ENCODE data around the gene CLCNKA. TPM values are rescaled to one million over a fixed set of nuclear protein-coding genes. Genes with fewer than 3 reads are reported as not detected.

CLCNKA gene
- total RNA-seq: under 0.01 and 0.17 TPM in 2 replicates

GRCh38 chr1:16021681-16022080 is at the start of gene CLCNKA:
CLCNKA (plus strand) TSS chr1:16022036; CDS start chr1:16022620, 584 bp downstream.

GRCh38 chr1:15975805-15976680 is 45.8 kb upstream of the CLCNKA start, which contains the start of gene ZBTB17:
ZBTB17 (minus strand) TSS chr1:15976101; CDS start chr1:15948495, 27,606 bp downstream.

DNA sequence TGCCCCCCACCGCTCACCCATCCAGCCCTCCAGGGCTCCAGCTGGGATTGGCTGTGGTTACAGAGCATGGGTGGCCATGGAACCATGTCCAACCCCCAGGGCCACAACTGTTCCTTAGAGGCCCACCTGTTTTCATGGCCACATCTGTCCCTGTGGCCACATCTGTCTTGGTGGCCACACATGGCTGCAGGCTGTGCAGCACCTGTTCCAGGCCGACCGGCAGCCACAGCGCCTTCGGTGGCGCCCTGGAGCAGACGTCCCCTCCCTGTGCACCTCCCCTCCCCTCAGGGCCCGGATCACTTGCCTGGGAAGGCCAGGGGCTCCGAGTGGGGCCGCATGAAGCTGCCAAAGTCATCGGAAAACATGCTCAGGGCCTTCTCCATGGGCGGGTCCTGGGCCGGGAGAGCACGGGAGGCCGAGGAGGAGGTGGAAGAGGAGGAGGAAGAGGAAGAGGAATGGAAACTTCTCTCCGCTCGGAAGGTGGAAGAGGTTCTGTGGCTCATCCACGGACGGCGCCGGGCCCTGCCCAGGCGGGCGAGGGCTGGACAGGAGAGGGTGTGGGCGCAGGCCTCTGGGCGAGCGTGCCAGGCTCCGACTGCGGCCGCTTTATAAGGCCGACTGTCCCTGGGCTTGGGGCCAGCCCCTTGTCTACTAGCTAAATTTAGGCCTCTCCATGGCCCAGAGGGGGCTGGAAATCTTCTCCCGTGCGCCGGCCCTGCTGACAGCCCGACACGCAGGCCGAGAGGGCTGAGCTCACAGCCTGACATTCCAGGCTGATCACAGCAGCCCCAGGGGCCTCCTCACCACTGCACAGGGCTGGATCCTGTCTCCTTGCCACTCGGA is 4.2 kb upstream of the CLCNKA start, which contains the start of gene HSPB7:
Gene HSPB7 (minus strand): TSS at position 583 of the 843 bp plus-strand sequence. CDS start 80 bp downstream, at position 503.

GRCh38 chr1:16043521-16043920 is 21.7 kb downstream of the CLCNKA start, which contains the start of gene CLCNKB:
CLCNKB (plus strand) TSS chr1:16043782; CDS start chr1:16044493, 711 bp downstream.

DNA sequence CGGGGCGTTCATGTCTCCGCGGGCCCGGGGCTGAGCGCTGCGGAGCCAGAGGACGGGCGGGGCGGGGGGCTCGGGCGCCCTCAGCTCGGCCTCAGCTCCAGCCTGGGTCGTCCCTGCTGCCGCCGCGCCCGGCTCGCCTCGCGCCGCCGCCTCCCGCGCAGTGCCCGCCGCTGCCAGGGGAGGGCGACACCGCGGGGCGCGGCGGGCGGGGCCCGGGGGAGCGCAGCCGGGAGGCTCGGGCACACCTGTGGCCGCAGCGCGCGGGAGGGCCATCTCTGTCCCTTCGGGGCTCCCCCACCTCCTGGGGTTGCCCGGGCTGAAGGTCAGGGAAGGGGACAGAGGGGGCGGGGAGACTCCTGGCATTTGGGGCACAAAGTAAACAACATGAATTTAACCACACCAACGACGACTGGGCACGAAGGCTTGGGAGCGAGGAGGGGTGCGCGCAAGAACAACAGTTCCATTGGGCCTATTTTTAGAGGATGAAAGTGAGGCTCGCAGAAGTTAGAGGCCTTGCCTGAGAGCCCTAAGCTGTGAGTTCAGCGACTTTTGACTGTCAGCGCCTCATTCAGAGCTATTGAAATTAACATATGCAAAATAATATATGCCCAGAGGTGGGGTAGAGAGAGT is 51.8 kb downstream of the CLCNKA start, which contains the start of gene FAM131C:
Gene FAM131C (minus strand): TSS at position 162 of the 630 bp plus-strand sequence. CDS start 209 bp downstream, outside the sequence.

Other genes starting within 250 kb of the CLCNKA start
- gene UQCRHL, start 214.4 kb upstream of the CLCNKA start, total RNA-seq: 1.2 and 2.0 TPM in 2 replicates
- gene SPEN, start 174.3 kb upstream of the CLCNKA start, total RNA-seq: 13.4 and 19.9 TPM in 2 replicates
- 32.9 and 48.5 TPM in 2 replicates for gene ZBTB17, start 45.9 kb upstream of the CLCNKA start, total RNA-seq
- not detected in 2 replicates for gene SRARP, start 17.8 kb upstream of the CLCNKA start, total RNA-seq
- 3.3 and 5.0 TPM in 2 replicates for gene HSPB7, start 4.0 kb upstream of the CLCNKA start, total RNA-seq
- under 0.01 TPM in 1 of 2 replicates, not detected in the other for gene CLCNKB, start 21.7 kb downstream of the CLCNKA start, total RNA-seq
- gene FAM131C, start 51.6 kb downstream of the CLCNKA start, total RNA-seq: 0.15 and 0.50 TPM in 2 replicates
- 4.2 and 10.1 TPM in 2 replicates for gene EPHA2, start 134.0 kb downstream of the CLCNKA start, total RNA-seq
- gene ARHGEF19, start 190.6 kb downstream of the CLCNKA start, total RNA-seq: 3.5 and 6.3 TPM in 2 replicates
- gene CPLANE2, start 215.1 kb downstream of the CLCNKA start, total RNA-seq: 9.5 and 15.9 TPM in 2 replicates